Loucy (cell line): Measurements from ENCODE around the gene PPIL6.

ENCODE experiments used
- EZH2phosphoT487 ChIP-seq: fragments of 200-600 bp; IDR thresholded peaks from 2 replicates; pipeline ENCODE4 v1.6.1; 2018; ENCODE audit warnings: antibody characterized with exemption, mild to moderate bottlenecking, moderate library complexity, borderline replicate concordance
- TF ChIP-seq, protein P1 (sequence below): fragments of 200-600 bp; sonication (generic); conservative IDR thresholded peaks from 2 replicates; pipeline ENCODE4 v1.5.1; 2014; ENCODE audit warnings: mild to moderate bottlenecking, antibody characterized with exemption, low read length

DNA sequence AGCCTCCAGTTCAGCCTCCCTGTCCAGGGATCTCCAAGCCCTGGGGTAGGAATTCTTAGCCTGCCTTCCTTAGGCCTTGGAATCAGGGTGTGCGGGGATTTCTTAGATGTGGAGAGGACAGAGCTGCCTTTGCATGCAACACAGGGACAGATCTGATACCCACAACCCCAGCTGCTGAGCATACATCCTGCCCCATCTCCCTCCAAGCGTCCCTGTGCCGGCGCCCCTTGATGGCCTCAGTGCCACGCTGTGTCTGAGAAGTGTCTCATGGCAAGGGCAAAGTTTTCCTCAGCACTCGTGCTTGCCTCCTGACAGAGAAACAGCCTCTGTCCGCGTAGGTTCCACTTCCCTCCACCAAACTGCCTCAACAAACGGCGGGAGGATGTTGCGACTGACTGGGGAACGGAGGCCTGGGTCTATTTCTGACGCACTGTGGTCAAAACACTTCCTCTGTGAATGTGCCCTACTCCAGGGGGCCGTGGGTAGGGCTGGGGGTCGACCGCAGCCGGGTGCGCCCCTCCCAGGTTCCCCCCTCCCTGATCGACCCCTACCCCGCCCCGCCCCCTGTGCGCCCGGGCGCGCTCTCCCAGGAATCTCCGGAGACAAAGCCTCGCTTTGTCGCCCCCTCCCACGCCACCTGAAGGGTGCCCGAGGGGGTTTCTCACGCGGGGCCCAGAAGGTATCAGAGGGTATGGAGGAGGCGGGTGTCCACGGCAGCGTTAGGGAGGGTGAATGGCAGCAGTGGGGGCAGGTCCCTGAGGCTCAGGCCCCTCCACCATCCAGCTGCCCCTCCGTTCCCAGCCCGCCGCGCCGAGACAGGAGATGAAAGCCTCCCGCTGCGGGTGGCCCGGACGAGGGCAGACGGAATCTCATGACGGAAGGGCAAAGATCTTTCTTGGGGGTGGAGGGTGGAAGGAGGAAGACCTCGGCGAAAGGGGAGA, 14.3 kb upstream of the PPIL6 start:
- TF ChIP-seq, protein P1, sequence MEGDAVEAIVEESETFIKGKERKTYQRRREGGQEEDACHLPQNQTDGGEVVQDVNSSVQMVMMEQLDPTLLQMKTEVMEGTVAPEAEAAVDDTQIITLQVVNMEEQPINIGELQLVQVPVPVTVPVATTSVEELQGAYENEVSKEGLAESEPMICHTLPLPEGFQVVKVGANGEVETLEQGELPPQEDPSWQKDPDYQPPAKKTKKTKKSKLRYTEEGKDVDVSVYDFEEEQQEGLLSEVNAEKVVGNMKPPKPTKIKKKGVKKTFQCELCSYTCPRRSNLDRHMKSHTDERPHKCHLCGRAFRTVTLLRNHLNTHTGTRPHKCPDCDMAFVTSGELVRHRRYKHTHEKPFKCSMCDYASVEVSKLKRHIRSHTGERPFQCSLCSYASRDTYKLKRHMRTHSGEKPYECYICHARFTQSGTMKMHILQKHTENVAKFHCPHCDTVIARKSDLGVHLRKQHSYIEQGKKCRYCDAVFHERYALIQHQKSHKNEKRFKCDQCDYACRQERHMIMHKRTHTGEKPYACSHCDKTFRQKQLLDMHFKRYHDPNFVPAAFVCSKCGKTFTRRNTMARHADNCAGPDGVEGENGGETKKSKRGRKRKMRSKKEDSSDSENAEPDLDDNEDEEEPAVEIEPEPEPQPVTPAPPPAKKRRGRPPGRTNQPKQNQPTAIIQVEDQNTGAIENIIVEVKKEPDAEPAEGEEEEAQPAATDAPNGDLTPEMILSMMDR = no peak
- no peak for TF ChIP-seq EZH2phosphoT487
